SK-N-MC (cell line): ENCODE measurements around the gene PML.
"Not testable (repeated sequence)": the region's sequence is repeated elsewhere in the genome, so short reads cannot be mapped to it uniquely, and the experiment has no call there.

Experiments
- EZH2 ChIP-seq: fragments of 200-600 bp; sonication (generic); IDR thresholded peaks from one replicate; pipeline ENCODE4 v1.6.1; 2017; ENCODE audit warnings: antibody characterized with exemption
- POLR2AphosphoS5 ChIP-seq: IDR thresholded peaks from 2 replicates; pipeline ENCODE4 v1.6.1; 2012; ENCODE audit warnings: mild to moderate bottlenecking, low read depth, low read length, borderline replicate concordance

DNA sequence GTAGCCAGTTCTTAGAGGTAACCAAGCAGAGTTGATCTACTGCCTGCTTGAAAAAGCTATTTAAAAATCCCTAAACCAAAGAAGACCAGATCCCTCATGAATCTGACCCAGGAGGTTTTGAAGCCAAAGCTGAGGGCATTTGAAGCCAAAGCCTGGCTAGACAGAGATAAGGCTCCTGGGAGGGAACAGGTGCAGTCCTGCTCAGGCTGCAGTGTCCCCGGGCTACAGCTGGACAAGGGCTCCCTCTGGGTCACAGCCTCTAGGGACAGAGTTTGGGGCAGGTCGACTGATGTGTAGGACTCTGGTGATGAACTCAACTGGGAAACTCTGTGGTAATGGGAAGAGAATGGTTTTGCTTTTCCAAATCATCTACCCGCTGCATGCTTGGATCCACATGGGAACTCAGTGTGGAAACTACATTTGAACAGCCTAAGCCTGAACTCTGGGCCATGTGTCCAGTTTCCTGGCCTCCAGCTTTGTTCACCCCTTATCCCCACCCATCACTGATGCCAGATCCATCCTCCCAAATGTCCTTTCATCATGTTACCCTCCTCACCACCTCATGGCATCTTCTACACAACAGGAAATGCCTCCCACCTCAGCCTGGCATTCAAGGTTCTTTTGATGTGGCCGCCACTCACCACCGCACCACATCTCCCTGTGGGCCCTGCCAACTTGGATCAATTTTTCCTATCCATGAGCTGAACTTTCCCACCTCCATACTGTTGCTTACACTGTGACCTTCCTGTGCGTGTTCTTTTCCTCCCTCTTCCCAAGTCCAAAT lies 64.7 kb downstream of the PML start:
- not testable (repeated sequence) for TF ChIP-seq POLR2AphosphoS5, EZH2
